Measurements from ENCODE around the gene KATNBL1.

DNA sequence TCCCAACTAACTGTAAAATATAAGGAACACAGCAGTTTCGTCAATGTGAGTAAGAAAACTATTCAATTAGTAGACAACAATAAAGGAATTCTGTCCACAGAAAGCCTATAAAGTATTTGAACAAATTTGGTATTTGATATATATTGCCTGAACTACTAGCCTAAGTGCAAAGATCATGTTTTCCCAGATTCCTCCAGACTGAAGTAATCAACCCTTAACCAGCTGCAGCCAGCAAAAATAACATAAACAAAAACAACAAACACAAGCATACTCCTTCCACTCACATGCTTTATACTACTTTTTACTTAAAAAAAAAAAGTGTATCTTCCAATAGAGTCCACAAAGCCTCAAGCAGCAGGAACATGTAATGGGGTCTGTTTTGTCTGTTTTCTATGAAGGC, 84.0 kb downstream of the KATNBL1 start:
- TF ChIP-seq, protein P1, sequence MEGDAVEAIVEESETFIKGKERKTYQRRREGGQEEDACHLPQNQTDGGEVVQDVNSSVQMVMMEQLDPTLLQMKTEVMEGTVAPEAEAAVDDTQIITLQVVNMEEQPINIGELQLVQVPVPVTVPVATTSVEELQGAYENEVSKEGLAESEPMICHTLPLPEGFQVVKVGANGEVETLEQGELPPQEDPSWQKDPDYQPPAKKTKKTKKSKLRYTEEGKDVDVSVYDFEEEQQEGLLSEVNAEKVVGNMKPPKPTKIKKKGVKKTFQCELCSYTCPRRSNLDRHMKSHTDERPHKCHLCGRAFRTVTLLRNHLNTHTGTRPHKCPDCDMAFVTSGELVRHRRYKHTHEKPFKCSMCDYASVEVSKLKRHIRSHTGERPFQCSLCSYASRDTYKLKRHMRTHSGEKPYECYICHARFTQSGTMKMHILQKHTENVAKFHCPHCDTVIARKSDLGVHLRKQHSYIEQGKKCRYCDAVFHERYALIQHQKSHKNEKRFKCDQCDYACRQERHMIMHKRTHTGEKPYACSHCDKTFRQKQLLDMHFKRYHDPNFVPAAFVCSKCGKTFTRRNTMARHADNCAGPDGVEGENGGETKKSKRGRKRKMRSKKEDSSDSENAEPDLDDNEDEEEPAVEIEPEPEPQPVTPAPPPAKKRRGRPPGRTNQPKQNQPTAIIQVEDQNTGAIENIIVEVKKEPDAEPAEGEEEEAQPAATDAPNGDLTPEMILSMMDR (IDR thresholded peaks at IDR 0.05): no peak
- no peak for TF ChIP-seq EP300 (IDR thresholded peaks at IDR 0.05)
- no peak for TF ChIP-seq POLR2A (IDR thresholded peaks at IDR 0.05; ENCODE audit: low read depth)
- TF ChIP-seq POLR2AphosphoS5 (IDR thresholded peaks at IDR 0.05): no peak
